Central memory CD8-positive, alpha-beta T cell (primary cell): ENCODE data around the gene DLL1.
"Not testable (repeated sequence)": the region's sequence is repeated elsewhere in the genome, so short reads cannot be mapped to it uniquely, and the experiment has no call there.

Source experiments
- ATAC-seq: fragments of 150-1000 bp; cut with Tn5 transposase; replicated peaks from 2 replicates; pipeline ENCODE4 v1.10.0; 2022; ENCODE audit warnings: mild to moderate bottlenecking, moderate FRiP score, moderate number of reproducible peaks; ENCODE audit not compliant: poor library complexity, severe bottlenecking; ENCODE audit errors: extremely low read depth
- DNase-seq, 2 donors: peaks; one replicate each; pipeline ENCODE4 v3.0.0; 2021; ENCODE audit warnings: low spot score in 2 of 2
- H3K27ac Mint-ChIP-seq: one replicate; pipeline ENCODE4 v1.8.0; 2022; ENCODE audit warnings: low read depth, mild to moderate bottlenecking, moderate library complexity, mixed read lengths
- H3K27me3 Mint-ChIP-seq: one replicate; pipeline ENCODE4 v1.8.0; 2022; ENCODE audit warnings: mixed read lengths
- H3K36me3 Mint-ChIP-seq: one replicate; pipeline ENCODE4 v1.8.0; 2022; ENCODE audit warnings: mild to moderate bottlenecking, moderate library complexity, mixed read lengths; ENCODE audit not compliant: insufficient read depth
- H3K4me1 Mint-ChIP-seq: one replicate; pipeline ENCODE4 v1.8.0; 2022; ENCODE audit warnings: mixed read lengths
- H3K4me3 Mint-ChIP-seq: one replicate; pipeline ENCODE4 v1.8.0; 2022; ENCODE audit warnings: mild to moderate bottlenecking, moderate library complexity, mixed read lengths
- H3K9me3 Mint-ChIP-seq: one replicate; pipeline ENCODE4 v1.8.0; 2022; ENCODE audit warnings: mixed read lengths

The DLL1 gene, protein sequence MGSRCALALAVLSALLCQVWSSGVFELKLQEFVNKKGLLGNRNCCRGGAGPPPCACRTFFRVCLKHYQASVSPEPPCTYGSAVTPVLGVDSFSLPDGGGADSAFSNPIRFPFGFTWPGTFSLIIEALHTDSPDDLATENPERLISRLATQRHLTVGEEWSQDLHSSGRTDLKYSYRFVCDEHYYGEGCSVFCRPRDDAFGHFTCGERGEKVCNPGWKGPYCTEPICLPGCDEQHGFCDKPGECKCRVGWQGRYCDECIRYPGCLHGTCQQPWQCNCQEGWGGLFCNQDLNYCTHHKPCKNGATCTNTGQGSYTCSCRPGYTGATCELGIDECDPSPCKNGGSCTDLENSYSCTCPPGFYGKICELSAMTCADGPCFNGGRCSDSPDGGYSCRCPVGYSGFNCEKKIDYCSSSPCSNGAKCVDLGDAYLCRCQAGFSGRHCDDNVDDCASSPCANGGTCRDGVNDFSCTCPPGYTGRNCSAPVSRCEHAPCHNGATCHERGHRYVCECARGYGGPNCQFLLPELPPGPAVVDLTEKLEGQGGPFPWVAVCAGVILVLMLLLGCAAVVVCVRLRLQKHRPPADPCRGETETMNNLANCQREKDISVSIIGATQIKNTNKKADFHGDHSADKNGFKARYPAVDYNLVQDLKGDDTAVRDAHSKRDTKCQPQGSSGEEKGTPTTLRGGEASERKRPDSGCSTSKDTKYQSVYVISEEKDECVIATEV

DNA sequence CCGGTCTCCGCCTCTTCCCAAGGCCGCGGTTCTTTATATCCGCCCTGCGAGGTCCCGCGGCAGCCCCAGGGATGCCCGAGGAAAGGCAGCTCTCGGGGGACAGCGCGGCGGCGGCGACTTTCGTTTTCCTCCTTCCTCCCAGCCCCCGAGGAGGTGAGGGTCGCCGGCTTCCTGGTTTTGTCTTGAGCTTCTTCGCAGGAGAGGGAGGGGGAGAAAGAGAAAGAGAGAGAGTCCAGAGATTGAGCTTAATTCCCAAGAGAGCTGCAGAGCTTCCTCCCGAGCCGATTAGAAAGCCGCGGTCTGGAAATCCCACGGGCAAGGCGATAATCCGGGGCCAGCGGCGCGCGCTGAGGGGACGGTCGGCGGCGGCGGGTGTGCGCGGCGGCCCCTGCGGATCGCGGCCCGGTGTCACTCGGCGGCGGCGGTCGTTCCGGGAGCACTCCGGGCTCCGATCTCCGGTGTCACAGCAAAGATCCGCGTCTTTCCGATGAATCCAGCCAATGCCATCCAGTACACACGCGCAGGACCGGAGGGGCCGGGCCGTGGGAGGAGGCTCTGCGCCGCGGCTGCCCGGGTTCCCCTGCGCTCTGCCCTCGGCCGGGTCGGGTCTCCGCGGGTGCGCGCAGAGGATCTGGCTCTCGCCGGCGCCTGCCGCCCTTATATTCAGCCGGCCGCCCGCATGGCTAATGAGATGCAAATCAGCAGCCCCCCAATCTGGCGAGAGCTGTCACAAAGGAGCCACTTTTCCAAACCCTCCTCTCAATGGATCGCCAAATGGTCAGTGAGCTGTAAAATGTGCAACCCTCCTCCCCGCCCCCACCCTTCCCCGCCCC is at the start of gene DLL1:
TSS of gene DLL1 (minus strand) at position 783 of the 833 bp plus-strand sequence. CDS start 939 bp downstream, outside the sequence.
- ATAC-seq (peak; percentile 24), DNase-seq (no peak)
- Mint-ChIP-seq H3K4me1 (peaks cover 52% of the 10 kb centered on the region), H3K27me3 (peaks cover 69% of the 10 kb centered on the region), H3K9me3 (no peaks in the 10 kb centered on the region), H3K27ac (peak within 1 kb of the TSS; percentile 87), H3K36me3 (peaks cover 9% of the 10 kb centered on the region), H3K4me3 (peak within 1 kb of the TSS; percentile 81)

DNA sequence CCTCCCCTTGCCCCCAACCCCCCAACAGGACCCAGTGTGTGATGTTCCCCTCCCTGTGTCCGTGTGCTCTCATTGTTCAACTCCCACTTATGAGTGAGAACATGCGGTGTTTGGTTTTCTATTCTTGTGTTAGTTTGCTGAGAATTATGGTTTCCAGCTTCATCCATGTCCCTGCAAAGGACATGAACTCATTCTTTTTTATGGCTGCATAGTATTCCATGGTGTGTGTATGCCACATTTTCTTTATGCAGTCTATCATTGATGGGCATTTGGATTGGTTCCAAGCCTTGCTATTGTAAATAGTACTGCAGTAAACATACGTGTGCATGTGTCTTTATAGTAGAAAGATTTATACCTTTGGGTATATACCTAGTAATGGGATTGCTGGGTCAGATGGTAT is 44.3 kb upstream of the DLL1 start:
- not testable (repeated sequence) for H3K27ac Mint-ChIP-seq, H3K9me3 Mint-ChIP-seq, ATAC-seq, H3K4me3 Mint-ChIP-seq, DNase-seq, H3K27me3 Mint-ChIP-seq
- Mint-ChIP-seq H3K36me3 (peaks cover 41% of the 10 kb centered on the region), H3K4me1 (peaks cover 45% of the 10 kb centered on the region)

DNA sequence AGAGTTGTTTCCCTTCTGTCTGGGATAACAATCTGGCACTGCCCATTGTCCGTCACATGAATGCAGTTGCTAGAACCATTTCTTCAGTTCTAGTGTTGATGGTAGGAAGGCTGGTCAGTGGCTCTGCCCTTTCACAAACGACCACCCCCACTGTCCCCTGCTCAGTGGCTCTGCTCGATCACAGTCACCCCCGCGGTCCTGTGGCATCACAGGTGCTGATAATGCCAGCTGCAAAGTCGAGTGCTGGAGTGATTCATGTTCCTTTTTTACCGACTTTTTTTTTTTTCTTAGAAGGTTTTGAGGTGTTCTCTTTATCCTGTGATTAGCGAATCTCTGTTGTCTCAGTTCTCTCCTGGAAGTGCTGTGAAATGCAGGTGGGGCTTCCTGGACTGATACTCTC is 38.4 kb upstream of the DLL1 start:
- ATAC-seq (no peak), DNase-seq (no peak)
- Mint-ChIP-seq H3K36me3 (peaks cover 57% of the 10 kb centered on the region), H3K4me3 (no peak overlapping the region), H3K27me3 (no peaks in the 10 kb centered on the region), H3K9me3 (no peaks in the 10 kb centered on the region), H3K4me1 (peaks cover 32% of the 10 kb centered on the region), H3K27ac (peak overlapping the region; percentile 4)

DNA sequence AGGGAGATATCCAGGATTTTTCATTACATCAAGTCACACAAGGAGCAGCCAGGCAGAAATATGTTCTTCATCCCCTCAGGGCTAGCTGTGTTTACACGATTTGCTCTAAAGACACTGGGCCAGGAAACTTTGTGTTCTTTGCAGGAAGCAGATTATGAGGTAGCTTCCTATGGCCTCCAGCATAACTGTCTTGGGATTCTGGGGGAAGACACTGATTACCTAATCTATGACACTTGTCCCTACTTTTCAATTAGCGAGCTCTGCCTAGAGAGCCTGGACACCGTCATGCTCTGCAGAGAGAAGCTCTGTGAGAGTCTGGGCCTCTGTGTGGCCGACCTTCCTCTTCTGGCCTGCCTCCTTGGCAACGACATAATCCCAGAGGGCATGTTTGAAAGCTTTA is 26.8 kb upstream of the DLL1 start:
- no peak for DNase-seq
- Mint-ChIP-seq H3K4me1 (peaks cover 53% of the 10 kb centered on the region), H3K36me3 (peaks cover 17% of the 10 kb centered on the region), H3K9me3 (no peaks in the 10 kb centered on the region), H3K27me3 (no peaks in the 10 kb centered on the region), H3K27ac (no peak overlapping the region), H3K4me3 (no peak overlapping the region)
- no peak for ATAC-seq

DNA sequence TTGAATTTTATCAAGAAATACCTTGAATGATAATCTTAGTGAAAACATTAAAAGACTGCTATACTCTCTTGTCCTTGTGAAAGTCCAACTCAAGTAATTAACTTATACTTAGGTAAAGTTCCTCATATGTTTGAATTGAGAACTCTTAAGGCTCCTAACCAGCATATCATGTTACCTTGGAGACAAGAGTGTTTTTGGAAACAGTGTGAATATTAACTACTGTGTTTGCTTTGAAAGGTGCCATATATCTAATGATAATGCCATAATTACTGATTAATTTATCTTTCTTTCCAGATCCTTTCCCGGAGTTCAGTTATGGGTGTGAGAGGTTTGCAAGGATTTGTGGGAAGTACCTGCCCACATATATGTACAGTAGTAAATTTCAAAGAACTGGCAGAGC is 26.2 kb upstream of the DLL1 start:
- no peaks in the 10 kb centered on the region for H3K27me3 Mint-ChIP-seq

DNA sequence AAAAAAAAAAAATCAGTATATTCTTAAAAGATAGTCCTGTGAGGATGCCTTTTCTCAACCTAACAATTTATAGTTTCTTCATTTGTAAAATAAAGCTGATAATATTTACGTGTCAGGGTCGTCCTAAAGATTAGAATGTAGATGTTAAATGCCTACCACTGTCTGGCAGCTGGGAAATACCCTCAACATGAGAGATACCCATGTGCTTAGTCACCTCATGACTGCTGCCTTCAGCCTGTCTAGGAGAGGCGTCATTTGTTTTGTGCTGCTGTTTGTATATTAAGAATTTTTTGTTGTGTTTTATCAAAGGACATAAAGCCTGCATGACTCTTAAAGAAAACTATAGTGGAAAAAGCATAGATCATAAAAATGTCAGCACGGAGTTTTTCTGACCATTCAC is 25.2 kb upstream of the DLL1 start:
- H3K9me3 Mint-ChIP-seq, result no peaks in the 10 kb centered on the region
- H3K27me3 Mint-ChIP-seq, result no peaks in the 10 kb centered on the region
- ATAC-seq, result no peak
- no peak for DNase-seq
- H3K36me3 Mint-ChIP-seq, result peaks cover 16% of the 10 kb centered on the region
- H3K4me3 Mint-ChIP-seq, result no peak overlapping the region
- H3K27ac Mint-ChIP-seq, result no peak overlapping the region
- peaks cover 55% of the 10 kb centered on the region for H3K4me1 Mint-ChIP-seq

More for the DNA sequence above, 26.2 kb upstream of the DLL1 start:
- H3K27ac Mint-ChIP-seq, result no peak overlapping the region
- no peak for DNase-seq
- H3K4me1 Mint-ChIP-seq, result peaks cover 51% of the 10 kb centered on the region
- no peak for ATAC-seq
- no peak overlapping the region for H3K4me3 Mint-ChIP-seq
- no peaks in the 10 kb centered on the region for H3K9me3 Mint-ChIP-seq
- peaks cover 15% of the 10 kb centered on the region for H3K36me3 Mint-ChIP-seq

DNA sequence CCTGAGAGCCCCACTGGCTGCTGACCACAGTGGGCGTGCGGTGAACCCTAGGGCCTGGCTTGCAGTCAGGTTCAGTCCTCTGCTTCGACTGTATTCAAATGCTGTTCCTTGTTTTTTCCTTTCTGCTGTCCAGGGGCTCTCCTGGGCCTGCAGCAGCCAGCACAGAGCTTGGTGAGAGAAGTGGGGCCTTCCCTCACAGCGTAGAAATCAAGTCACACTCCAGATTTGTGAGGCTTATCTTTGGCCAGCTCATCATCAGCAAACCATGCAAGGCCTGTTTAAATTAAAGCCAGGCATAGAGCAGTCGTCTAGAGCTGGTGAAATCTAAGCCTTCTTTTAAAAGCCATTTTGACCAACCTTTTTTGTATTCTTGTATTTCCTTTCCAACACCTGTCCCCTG is 24.1 kb upstream of the DLL1 start:
- no peaks in the 10 kb centered on the region for H3K9me3 Mint-ChIP-seq
- H3K27me3 Mint-ChIP-seq, result no peaks in the 10 kb centered on the region
- peaks cover 13% of the 10 kb centered on the region for H3K36me3 Mint-ChIP-seq
- no peak overlapping the region for H3K27ac Mint-ChIP-seq
- DNase-seq (no peak), ATAC-seq (no peak)
- H3K4me3 Mint-ChIP-seq, result no peak overlapping the region
- peaks cover 54% of the 10 kb centered on the region for H3K4me1 Mint-ChIP-seq

DNA sequence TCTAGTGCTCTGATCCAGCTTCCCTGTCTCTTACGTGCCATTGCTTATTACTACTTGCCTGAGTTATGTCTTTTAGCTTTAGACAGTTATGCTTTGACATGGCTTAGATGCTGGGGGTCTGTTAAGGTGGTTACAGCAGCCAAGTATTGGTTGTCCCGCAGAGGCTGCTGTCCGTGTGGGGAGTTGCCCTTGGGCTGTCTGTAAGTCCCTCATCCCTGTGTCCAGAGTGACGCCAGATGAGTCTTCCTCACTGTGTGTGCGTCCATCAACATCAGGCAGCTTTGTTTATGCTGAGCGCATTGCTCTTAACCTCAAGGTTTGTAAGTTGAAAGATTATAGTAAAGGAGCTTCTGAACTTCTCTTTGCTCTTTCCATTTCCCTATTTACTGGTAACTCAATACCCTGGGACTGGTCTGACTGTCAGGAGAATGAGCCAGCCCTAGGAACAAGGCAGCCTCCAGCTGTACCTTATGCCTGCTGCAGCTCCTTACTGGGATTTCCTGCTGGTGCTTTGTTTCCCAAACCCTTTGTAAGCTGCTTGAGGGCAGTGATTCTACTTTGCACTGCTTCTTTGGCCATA is 22.9 kb upstream of the DLL1 start:
- no peak for DNase-seq
- Mint-ChIP-seq H3K9me3 (no peaks in the 10 kb centered on the region), H3K4me1 (peaks cover 54% of the 10 kb centered on the region), H3K27me3 (no peaks in the 10 kb centered on the region), H3K36me3 (peaks cover 8% of the 10 kb centered on the region), H3K27ac (no peak overlapping the region), H3K4me3 (no peak overlapping the region)
- ATAC-seq, result no peak

DNA sequence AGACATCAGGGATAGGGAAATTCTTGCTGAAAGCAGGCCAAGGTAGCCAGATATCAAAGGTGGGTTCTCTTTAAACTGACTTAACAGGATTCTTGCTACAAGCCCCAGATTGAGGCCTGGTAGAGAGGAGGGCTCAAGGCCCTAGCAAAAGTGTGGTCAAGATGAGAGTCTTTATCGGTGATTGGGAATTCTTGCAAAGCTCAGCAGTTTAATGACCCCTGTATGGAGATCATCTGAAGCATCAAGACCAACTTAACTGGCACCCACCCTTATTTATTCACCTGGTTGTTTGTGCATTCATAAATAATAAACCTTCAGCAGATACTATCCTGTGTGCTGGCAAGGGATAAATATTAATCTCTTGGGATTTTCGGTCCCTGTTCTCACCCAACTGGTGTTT is 22.0 kb upstream of the DLL1 start:
- peaks cover 63% of the 10 kb centered on the region for H3K4me1 Mint-ChIP-seq
- no peak overlapping the region for H3K4me3 Mint-ChIP-seq
- peak overlapping the region; percentile 11 for H3K27ac Mint-ChIP-seq
- DNase-seq, result no peak
- ATAC-seq, result no peak
- no peaks in the 10 kb centered on the region for H3K9me3 Mint-ChIP-seq
- H3K27me3 Mint-ChIP-seq, result no peaks in the 10 kb centered on the region
- H3K36me3 Mint-ChIP-seq, result peaks cover 11% of the 10 kb centered on the region

DNA sequence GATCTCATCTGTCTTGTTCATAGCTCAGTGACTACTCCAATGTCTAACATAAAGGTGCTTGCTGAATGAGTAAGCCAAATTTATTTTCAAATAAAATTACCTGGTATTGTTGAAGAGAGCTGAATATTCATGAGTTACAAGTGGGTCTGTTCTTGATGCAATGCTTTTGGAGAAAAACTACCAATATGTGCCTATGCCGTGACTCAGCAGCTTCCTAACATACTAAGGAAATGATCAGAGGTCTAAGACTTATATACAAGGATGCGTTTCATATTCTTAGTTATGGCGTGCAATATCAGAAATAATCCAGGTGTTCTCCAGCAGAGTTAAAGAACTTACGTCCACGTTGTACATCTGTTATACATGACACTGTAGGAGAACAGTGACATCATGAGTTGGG is 20.8 kb upstream of the DLL1 start:
- no peaks in the 10 kb centered on the region for H3K9me3 Mint-ChIP-seq
- peaks cover 71% of the 10 kb centered on the region for H3K4me1 Mint-ChIP-seq
- no peaks in the 10 kb centered on the region for H3K27me3 Mint-ChIP-seq
- ATAC-seq (no peak), DNase-seq (no peak)
- peak overlapping the region; percentile 11 for H3K27ac Mint-ChIP-seq
- peaks cover 11% of the 10 kb centered on the region for H3K36me3 Mint-ChIP-seq
- no peak overlapping the region for H3K4me3 Mint-ChIP-seq

DNA sequence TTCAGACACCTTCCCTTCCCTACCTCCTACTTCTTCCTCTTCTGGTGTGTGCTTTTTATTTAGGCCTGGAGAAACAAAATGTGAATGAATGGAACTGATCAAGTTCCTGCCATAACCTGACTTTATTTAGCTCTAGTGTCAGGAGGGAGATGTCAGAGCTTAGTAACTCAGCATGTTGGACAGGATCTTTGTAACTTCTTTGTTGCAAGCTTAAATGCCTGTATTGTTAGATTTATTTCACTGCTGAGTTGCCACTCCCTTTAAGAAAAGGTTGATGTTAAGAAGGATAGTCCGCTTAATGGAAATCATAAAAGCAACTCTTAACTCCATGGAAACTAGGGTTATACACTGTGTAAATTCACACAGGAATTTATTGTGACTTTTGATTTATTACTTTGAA is 17.9 kb upstream of the DLL1 start:
- Mint-ChIP-seq H3K9me3 (no peaks in the 10 kb centered on the region), H3K27ac (no peak overlapping the region), H3K4me3 (peak overlapping the region; percentile 93), H3K36me3 (peaks cover 13% of the 10 kb centered on the region), H3K4me1 (peaks cover 56% of the 10 kb centered on the region), H3K27me3 (peaks cover 12% of the 10 kb centered on the region)
- no peak for ATAC-seq
- no peak for DNase-seq

DNA sequence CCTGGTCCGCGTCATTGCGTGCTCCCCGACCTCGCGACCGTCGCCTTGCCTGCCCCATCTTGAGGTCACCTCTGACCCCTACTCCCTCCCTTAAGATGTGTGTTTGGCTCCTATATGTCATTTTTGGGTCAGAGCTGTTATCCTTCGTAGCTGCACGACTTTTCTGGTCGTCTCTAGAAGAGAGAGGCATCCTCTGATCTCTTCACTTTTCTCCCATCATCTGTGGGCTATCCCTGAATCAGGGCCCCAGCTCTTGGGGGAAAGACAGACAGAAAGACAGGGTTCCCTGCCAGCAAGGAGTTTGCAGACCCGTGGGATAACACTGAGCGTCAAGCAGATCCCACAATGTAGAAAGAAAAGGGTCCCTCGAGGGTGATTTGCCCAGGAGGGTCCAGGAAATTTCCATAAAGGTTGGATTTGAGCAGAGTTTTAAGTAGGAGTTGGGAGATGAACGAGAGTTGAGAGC is 16.2 kb upstream of the DLL1 start:
- ATAC-seq (no peak), DNase-seq (no peak)
- peaks cover 13% of the 10 kb centered on the region for H3K36me3 Mint-ChIP-seq
- H3K27ac Mint-ChIP-seq, result peak overlapping the region; percentile 95
- peaks cover 41% of the 10 kb centered on the region for H3K4me1 Mint-ChIP-seq
- H3K9me3 Mint-ChIP-seq, result no peaks in the 10 kb centered on the region
- peaks cover 24% of the 10 kb centered on the region for H3K27me3 Mint-ChIP-seq
- peak overlapping the region; percentile 93 for H3K4me3 Mint-ChIP-seq
